MM.1S (cell line): ENCODE measurements around the gene SLC23A2.

Source experiments
- EZH2 ChIP-seq: fragments of 300-600 bp; sonication (generic); optimal IDR thresholded peaks from 2 replicates; pipeline ENCODE3; 2017; ENCODE audit warnings: low read depth, mild to moderate bottlenecking, antibody characterized with exemption, low read length, mixed read lengths
- TF ChIP-seq, protein P1 (sequence below): fragments of 300-600 bp; sonication (generic); IDR thresholded peaks from 2 replicates; pipeline ENCODE4 v1.5.1; 2016; ENCODE audit warnings: antibody characterized with exemption, low read length, mixed read lengths

DNA sequence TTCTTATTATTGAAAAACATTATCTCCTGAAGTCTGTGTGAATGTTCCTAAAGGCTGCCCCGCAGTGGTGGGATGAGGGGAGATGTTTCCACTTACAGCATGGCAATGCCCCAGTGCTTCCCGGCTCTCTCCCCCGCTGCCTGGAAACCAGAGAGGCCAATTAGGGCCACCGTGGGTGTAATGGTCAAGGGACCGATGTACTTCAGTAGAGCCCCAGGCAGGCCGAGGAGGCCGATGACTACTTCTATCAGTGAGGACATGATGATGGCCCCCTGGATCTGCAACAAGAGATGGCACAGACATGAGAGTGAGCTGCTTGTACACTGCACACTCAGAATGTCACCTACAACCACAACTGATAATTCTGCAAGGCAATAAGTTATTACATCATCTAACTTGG is 117.8 kb downstream of the SLC23A2 start:
- TF ChIP-seq, protein P1, sequence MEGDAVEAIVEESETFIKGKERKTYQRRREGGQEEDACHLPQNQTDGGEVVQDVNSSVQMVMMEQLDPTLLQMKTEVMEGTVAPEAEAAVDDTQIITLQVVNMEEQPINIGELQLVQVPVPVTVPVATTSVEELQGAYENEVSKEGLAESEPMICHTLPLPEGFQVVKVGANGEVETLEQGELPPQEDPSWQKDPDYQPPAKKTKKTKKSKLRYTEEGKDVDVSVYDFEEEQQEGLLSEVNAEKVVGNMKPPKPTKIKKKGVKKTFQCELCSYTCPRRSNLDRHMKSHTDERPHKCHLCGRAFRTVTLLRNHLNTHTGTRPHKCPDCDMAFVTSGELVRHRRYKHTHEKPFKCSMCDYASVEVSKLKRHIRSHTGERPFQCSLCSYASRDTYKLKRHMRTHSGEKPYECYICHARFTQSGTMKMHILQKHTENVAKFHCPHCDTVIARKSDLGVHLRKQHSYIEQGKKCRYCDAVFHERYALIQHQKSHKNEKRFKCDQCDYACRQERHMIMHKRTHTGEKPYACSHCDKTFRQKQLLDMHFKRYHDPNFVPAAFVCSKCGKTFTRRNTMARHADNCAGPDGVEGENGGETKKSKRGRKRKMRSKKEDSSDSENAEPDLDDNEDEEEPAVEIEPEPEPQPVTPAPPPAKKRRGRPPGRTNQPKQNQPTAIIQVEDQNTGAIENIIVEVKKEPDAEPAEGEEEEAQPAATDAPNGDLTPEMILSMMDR = no peak
- no peak for TF ChIP-seq EZH2
